Activated naive CD4-positive, alpha-beta T cell treated with anti-CD3 and anti-CD28 coated beads, Interleukin-2, amount 50 U/mL, for 16 hours (primary cell): ENCODE results near the gene OCA2.

Source experiments
- DNase-seq: peaks from one replicate; pipeline ENCODE4 v3.0.0-alpha.2; 2020

Gene OCA2

GRCh38 chr15:28068930-28069329 lies 30.2 kb downstream of the OCA2 start:
- DNase-seq: no peak

GRCh38 chr15:28066231-28066630 lies 32.9 kb downstream of the OCA2 start:
- DNase-seq: no peak

GRCh38 chr15:28060005-28060404 lies 39.1 kb downstream of the OCA2 start:
- no peak for DNase-seq

GRCh38 chr15:28058082-28058481 lies 41.0 kb downstream of the OCA2 start:
- no peak for DNase-seq

GRCh38 chr15:28051955-28052633 lies 47.0 kb downstream of the OCA2 start:
- no peak for DNase-seq

GRCh38 chr15:28049581-28049980 lies 49.5 kb downstream of the OCA2 start:
- no peak for DNase-seq

GRCh38 chr15:28047277-28047676 lies 51.8 kb downstream of the OCA2 start:
- no peak for DNase-seq

GRCh38 chr15:28044121-28044672 lies 54.9 kb downstream of the OCA2 start:
- DNase-seq: no peak

- DNase-seq: no peak
These were observed 55.4 kb downstream of the OCA2 start for GRCh38 chr15:28043691-28044091.

- no peak for DNase-seq
These were observed 61.0 kb downstream of the OCA2 start for GRCh38 chr15:28037969-28038590.

- DNase-seq: no peak
These were observed 65.7 kb downstream of the OCA2 start for GRCh38 chr15:28033443-28033842.

- no peak for DNase-seq
These were observed 68.3 kb downstream of the OCA2 start for GRCh38 chr15:28030801-28031200.

GRCh38 chr15:28027714-28028076 lies 71.4 kb downstream of the OCA2 start:
- DNase-seq: no peak

GRCh38 chr15:28026764-28027713 lies 72.1 kb downstream of the OCA2 start:
- DNase-seq: no peak

GRCh38 chr15:28026221-28026620 lies 72.9 kb downstream of the OCA2 start:
- no peak for DNase-seq

GRCh38 chr15:28025413-28025812 lies 73.7 kb downstream of the OCA2 start:
- no peak for DNase-seq

GRCh38 chr15:28024889-28025250 lies 74.2 kb downstream of the OCA2 start:
- DNase-seq: no peak

- no peak for DNase-seq
These were observed 74.9 kb downstream of the OCA2 start for GRCh38 chr15:28023933-28024888.

- no peak for DNase-seq
These were observed 75.7 kb downstream of the OCA2 start for GRCh38 chr15:28023422-28023821.

- DNase-seq: no peak
These were observed 76.2 kb downstream of the OCA2 start for GRCh38 chr15:28022961-28023360.

- DNase-seq: no peak
These were observed 76.9 kb downstream of the OCA2 start for GRCh38 chr15:28022181-28022580.

- DNase-seq: no peak
These were observed 77.7 kb downstream of the OCA2 start for GRCh38 chr15:28021281-28022039.
